GM23338 (cell line): ENCODE measurements around the gene SLC13A3. TPM values are rescaled to one million over a fixed set of nuclear protein-coding genes. Genes with fewer than 3 reads are reported as not detected.

Source experiments
- ATAC-seq: fragments of 200-7000 bp; cut with Tn5 transposase; 3 replicates; pipeline ENCODE4 v1.9.1; 2020
- DNase-seq: peaks from one replicate; pipeline ENCODE4 v3.0.0-alpha.2; 2015; ENCODE audit warnings: low spot score
- H2AFZ ChIP-seq: fragments of 200-600 bp; sonication (generic); 2 replicates; pipeline ENCODE4 v1.8.0; 2016; ENCODE audit warnings: antibody characterized with exemption, mild to moderate bottlenecking, moderate library complexity
- H3F3A ChIP-seq: fragments of 200-600 bp; sonication (generic); replicated peaks from 2 replicates; pipeline ENCODE4 v1.8.0; 2017; ENCODE audit warnings: antibody characterized with exemption, mixed run types, low read depth
- H3K27ac ChIP-seq: fragments of 200-600 bp; sonication (generic); 2 replicates; pipeline ENCODE4 v1.6.1; 2016; ENCODE audit warnings: low read depth
- H3K27me3 ChIP-seq: fragments of 200-600 bp; sonication (generic); 2 replicates; pipeline ENCODE4 v1.8.0; 2016; ENCODE audit warnings: mild to moderate bottlenecking, mixed run types, moderate library complexity; ENCODE audit not compliant: insufficient read depth
- H3K36me3 ChIP-seq: fragments of 200-600 bp; sonication (generic); 2 replicates; pipeline ENCODE4 v1.8.0; 2016; ENCODE audit warnings: mild to moderate bottlenecking; ENCODE audit not compliant: insufficient read depth
- H3K4me1 ChIP-seq: fragments of 200-600 bp; sonication (generic); 2 replicates; pipeline ENCODE4 v1.8.0; 2016; ENCODE audit warnings: mild to moderate bottlenecking, moderate library complexity; ENCODE audit not compliant: insufficient read depth
- H3K4me2 ChIP-seq: fragments of 200-600 bp; sonication (generic); 2 replicates; pipeline ENCODE4 v1.7.1; 2017; ENCODE audit warnings: mixed run types
- H3K4me3 ChIP-seq: fragments of 200-600 bp; sonication (generic); 2 replicates; pipeline ENCODE4 v1.6.1; 2016; ENCODE audit warnings: mixed run types
- H3K79me2 ChIP-seq: fragments of 200-600 bp; sonication (generic); replicated peaks from 2 replicates; pipeline ENCODE4 v1.8.0; 2017; ENCODE audit warnings: mild to moderate bottlenecking; ENCODE audit not compliant: insufficient read depth
- H3K9me2 ChIP-seq: fragments of 200-600 bp; sonication (generic); 2 replicates; pipeline ENCODE4 v1.8.0; 2017; ENCODE audit not compliant: insufficient read depth
- H4K20me1 ChIP-seq: fragments of 200-600 bp; sonication (generic); replicated peaks from 2 replicates; pipeline ENCODE4 v1.8.0; 2017; ENCODE audit warnings: mild to moderate bottlenecking; ENCODE audit not compliant: insufficient read depth
- H3K27ac Mint-ChIP-seq: 2 replicates; pipeline ENCODE4 v1.8.0; 2020; ENCODE audit warnings: inconsistent platforms, mild to moderate bottlenecking, moderate library complexity, mixed read lengths
- H3K27me3 Mint-ChIP-seq: 3 replicates; pipeline ENCODE4 v1.8.0; 2022; ENCODE audit warnings: low read depth, mild to moderate bottlenecking, moderate library complexity, mixed read lengths, inconsistent platforms; ENCODE audit not compliant: insufficient read depth, poor library complexity
- H3K36me3 Mint-ChIP-seq: 3 replicates; pipeline ENCODE4 v1.8.0; 2021; ENCODE audit warnings: low read depth, mild to moderate bottlenecking, inconsistent platforms, moderate library complexity, mixed read lengths
- H3K4me1 Mint-ChIP-seq: 3 replicates; pipeline ENCODE4 v1.8.0; 2020; ENCODE audit warnings: mild to moderate bottlenecking, inconsistent platforms, mixed read lengths
- H3K4me3 Mint-ChIP-seq: 3 replicates; pipeline ENCODE4 v1.8.0; 2021; ENCODE audit warnings: moderate library complexity, mild to moderate bottlenecking, inconsistent platforms, mixed read lengths
- H3K9me3 Mint-ChIP-seq: 3 replicates; pipeline ENCODE4 v1.8.0; 2020; ENCODE audit warnings: moderate library complexity, mild to moderate bottlenecking, inconsistent platforms, mixed read lengths
- CREB1 ChIP-seq: fragments of 250-450 bp; sonication (Bioruptor Pico); IDR thresholded peaks from 2 replicates; pipeline ENCODE4 v1.5.0; 2020; ENCODE audit warnings: low read depth, mild to moderate bottlenecking, moderate library complexity
- JUNB ChIP-seq: IDR thresholded peaks from one replicate; pipeline ENCODE4 v1.6.1; 2016; ENCODE audit warnings: antibody characterized with exemption; ENCODE audit not compliant: unreplicated experiment
- NANOG ChIP-seq: IDR thresholded peaks from 2 replicates; pipeline ENCODE4 v1.6.1; 2016; ENCODE audit warnings: antibody characterized with exemption, borderline replicate concordance
- STAT1 ChIP-seq: IDR thresholded peaks from one replicate; pipeline ENCODE4 v1.6.1; 2016; ENCODE audit warnings: antibody characterized with exemption; ENCODE audit not compliant: unreplicated experiment
- polyA plus RNA-seq: library from polyadenylated mRNA; unstranded; fragments of >200 nt; fragmentation: Nextera tagmentation; extraction: Ambion mirVana; gene quantifications from 2 replicates; pipeline ENCODE4 v1.2.1, GENCODE V29; 2016
- total RNA-seq: library from RNA; depleted of rRNA; stranded (reverse); fragments of >200 nt; shearing (Covaris generic); gene quantifications from 2 replicates; pipeline ENCODE4 v1.2.3, GENCODE V29; 2014
- TF ChIP-seq, protein P1 (sequence below): fragments of 250-450 bp; sonication (Bioruptor Pico); IDR thresholded peaks from 2 replicates; pipeline ENCODE4 v1.5.0; 2020; ENCODE audit warnings: mild to moderate bottlenecking, moderate library complexity

SLC13A3 gene
- total and polyA plus RNA-seq, 2 experiments from 2014 or later = 8.6 to 9.1 TPM

DNA sequence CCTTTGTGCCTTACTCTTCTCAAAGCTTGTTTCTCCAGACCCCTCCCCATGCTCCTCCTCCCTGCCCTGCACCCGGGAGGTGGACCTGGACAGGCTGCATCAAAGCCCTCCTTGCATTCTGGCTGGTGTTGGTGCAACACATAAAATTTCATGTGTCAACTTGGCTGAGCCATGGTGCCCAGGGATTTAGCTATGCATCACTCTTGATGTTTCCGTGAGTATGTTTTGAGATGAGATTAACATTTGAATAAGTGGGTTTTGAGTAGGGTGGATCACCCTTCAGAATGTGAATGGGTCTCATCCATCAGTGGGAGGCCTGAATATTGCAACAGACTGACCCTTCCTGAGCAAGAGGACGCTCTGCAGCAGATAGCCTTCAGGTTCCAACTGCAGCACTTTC is 96.4 kb downstream of the SLC13A3 start:
- Histone ChIP-seq H3F3A (no peaks in the 10 kb centered on the region), H3K4me1 (peaks cover 56% of the 10 kb centered on the region), H3K79me2 (no peaks in the 10 kb centered on the region), H3K4me2 (peak overlapping the region; percentile 74), H3K27me3 (no peaks in the 10 kb centered on the region), H2AFZ (peak overlapping the region; percentile 78), H3K27ac (0 out of 2 replicates have a peak overlapping the region, but pooled peaks have one; percentile 6), H3K9me2 (no peaks in the 10 kb centered on the region), H3K36me3 (no peaks in the 10 kb centered on the region), H4K20me1 (no peaks in the 10 kb centered on the region), H3K4me3 (0 out of 2 replicates have a peak overlapping the region, but pooled peaks have one; percentile 15)
- Mint-ChIP-seq H3K4me3 (no peak overlapping the region), H3K27me3 (peaks cover 13% of the 10 kb centered on the region), H3K27ac (no peak overlapping the region; the same call in 1 of the 2 replicates), H3K9me3 (no peaks in the 10 kb centered on the region; the same call in 2 of the 3 replicates), H3K4me1 (peaks cover 45% of the 10 kb centered on the region), H3K36me3 (no peaks in the 10 kb centered on the region; the same call in 2 of the 3 replicates)
- TF ChIP-seq NANOG = peak; percentile 78; the same call in 1 of the 2 replicates
- TF ChIP-seq CREB1 (CRISPR knock-in tag) = no peak
- TF ChIP-seq, protein P1, sequence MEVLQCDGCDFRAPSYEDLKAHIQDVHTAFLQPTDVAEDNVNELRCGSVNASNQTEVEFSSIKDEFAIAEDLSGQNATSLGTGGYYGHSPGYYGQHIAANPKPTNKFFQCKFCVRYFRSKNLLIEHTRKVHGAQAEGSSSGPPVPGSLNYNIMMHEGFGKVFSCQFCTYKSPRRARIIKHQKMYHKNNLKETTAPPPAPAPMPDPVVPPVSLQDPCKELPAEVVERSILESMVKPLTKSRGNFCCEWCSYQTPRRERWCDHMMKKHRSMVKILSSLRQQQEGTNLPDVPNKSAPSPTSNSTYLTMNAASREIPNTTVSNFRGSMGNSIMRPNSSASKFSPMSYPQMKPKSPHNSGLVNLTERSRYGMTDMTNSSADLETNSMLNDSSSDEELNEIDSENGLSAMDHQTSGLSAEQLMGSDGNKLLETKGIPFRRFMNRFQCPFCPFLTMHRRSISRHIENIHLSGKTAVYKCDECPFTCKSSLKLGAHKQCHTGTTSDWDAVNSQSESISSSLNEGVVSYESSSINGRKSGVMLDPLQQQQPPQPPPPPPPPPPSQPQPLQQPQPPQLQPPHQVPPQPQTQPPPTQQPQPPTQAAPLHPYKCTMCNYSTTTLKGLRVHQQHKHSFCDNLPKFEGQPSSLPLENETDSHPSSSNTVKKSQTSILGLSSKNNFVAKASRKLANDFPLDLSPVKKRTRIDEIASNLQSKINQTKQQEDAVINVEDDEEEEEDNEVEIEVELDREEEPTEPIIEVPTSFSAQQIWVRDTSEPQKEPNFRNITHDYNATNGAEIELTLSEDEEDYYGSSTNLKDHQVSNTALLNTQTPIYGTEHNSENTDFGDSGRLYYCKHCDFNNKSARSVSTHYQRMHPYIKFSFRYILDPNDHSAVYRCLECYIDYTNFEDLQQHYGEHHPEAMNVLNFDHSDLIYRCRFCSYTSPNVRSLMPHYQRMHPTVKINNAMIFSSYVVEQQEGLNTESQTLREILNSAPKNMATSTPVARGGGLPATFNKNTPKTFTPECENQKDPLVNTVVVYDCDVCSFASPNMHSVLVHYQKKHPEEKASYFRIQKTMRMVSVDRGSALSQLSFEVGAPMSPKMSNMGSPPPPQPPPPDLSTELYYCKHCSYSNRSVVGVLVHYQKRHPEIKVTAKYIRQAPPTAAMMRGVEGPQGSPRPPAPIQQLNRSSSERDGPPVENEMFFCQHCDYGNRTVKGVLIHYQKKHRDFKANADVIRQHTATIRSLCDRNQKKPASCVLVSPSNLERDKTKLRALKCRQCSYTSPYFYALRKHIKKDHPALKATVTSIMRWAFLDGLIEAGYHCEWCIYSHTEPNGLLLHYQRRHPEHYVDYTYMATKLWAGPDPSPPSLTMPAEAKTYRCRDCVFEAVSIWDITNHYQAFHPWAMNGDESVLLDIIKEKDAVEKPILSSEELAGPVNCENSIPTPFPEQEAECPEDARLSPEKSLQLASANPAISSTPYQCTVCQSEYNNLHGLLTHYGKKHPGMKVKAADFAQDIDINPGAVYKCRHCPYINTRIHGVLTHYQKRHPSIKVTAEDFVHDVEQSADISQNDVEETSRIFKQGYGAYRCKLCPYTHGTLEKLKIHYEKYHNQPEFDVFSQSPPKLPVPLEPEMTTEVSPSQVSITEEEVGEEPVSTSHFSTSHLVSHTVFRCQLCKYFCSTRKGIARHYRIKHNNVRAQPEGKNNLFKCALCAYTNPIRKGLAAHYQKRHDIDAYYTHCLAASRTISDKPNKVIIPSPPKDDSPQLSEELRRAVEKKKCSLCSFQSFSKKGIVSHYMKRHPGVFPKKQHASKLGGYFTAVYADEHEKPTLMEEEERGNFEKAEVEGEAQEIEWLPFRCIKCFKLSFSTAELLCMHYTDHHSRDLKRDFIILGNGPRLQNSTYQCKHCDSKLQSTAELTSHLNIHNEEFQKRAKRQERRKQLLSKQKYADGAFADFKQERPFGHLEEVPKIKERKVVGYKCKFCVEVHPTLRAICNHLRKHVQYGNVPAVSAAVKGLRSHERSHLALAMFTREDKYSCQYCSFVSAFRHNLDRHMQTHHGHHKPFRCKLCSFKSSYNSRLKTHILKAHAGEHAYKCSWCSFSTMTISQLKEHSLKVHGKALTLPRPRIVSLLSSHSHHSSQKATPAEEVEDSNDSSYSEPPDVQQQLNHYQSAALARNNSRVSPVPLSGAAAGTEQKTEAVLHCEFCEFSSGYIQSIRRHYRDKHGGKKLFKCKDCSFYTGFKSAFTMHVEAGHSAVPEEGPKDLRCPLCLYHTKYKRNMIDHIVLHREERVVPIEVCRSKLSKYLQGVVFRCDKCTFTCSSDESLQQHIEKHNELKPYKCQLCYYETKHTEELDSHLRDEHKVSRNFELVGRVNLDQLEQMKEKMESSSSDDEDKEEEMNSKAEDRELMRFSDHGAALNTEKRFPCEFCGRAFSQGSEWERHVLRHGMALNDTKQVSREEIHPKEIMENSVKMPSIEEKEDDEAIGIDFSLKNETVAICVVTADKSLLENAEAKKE (CRISPR knock-in tag) = no peak
- no peak for TF ChIP-seq STAT1
- no peak for DNase-seq
- peak; percentile 8; the same call in 2 of the 3 replicates for ATAC-seq

DNA sequence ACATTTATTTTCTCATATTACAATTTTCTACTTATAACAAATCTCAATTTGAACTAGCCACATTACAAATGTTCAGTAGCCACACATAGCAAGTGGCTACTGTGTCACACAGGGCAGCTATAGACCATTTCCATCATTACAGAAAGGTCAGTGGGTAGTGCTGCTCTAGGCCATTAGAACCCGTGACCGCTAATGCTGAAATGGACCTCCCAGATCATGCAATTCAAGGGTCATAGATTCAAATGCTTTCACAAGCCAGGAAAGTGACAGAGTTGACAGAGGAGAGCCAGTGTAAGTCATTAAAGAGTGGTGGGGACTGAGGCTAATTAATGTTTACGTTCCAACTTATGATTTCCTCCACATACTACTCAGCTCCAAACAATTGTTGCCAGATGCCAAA is 97.3 kb downstream of the SLC13A3 start:
- H3K4me1 Mint-ChIP-seq = peaks cover 45% of the 10 kb centered on the region
- DNase-seq (no peak), ATAC-seq (no peak)
- Histone ChIP-seq H3K79me2 (no peaks in the 10 kb centered on the region), H3K4me2 (no peak overlapping the region), H3K27me3 (no peaks in the 10 kb centered on the region), H3K4me1 (peaks cover 58% of the 10 kb centered on the region), H3F3A (no peaks in the 10 kb centered on the region), H4K20me1 (no peaks in the 10 kb centered on the region), H3K9me2 (no peaks in the 10 kb centered on the region), H3K4me3 (no peak overlapping the region), H3K36me3 (no peaks in the 10 kb centered on the region), H3K27ac (no peak overlapping the region), H2AFZ (no peak overlapping the region)
- no peak overlapping the region for H3K27ac Mint-ChIP-seq
- H3K36me3 Mint-ChIP-seq = no peaks in the 10 kb centered on the region; the same call in 2 of the 3 replicates
- no peak overlapping the region for H3K4me3 Mint-ChIP-seq
- peaks cover 13% of the 10 kb centered on the region for H3K27me3 Mint-ChIP-seq
- H3K9me3 Mint-ChIP-seq = no peaks in the 10 kb centered on the region; the same call in 2 of the 3 replicates
- TF ChIP-seq, protein P1 (CRISPR knock-in tag) = no peak
- TF ChIP-seq JUNB = no peak
